Nasal cavity respiratory epithelium epithelial cell of viscerocranial mucosa (primary cell): Measurements from ENCODE around the gene SPDYE4. TPM values are rescaled to one million over a fixed set of nuclear protein-coding genes. Genes with fewer than 3 reads are reported as not detected.

Experiments used
- total RNA-seq: library from RNA; depleted of rRNA; stranded (reverse); fragments of >200 nt; gene quantifications from 2 replicates; pipeline ENCODE4 v1.2.3, GENCODE V29; 2014

The SPDYE4 gene, protein sequence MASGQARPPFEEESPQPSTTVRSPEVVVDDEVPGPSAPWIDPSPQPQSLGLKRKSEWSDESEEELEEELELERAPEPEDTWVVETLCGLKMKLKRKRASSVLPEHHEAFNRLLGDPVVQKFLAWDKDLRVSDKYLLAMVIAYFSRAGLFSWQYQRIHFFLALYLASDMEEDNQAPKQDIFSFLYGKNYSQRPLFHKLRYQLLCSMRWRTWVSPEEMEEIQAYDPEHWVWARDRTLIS
- total RNA-seq: not detected in 2 replicates

DNA sequence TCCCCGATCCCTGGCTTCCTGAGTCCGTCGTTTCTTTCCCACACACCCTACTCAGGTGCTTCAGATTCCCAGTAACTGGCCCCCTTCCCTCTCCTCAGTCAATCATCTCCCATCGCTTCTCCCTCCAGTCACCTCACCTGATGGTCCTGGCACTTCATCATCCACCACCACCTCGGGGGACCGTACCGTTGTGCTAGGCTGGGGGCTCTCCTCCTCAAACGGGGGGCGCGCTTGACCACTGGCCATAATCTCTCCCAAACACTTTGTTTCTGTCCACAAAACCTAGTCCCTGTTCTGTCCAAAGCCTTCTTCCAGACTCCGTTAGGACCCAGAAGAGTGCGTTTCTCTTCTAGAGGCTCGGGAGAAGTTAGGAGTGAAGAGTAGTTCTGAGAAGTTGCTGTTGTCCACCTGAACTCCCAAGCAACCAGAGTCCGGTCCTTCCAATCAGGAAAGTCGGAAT, at the start of gene SPDYE4:
SPDYE4 (minus strand) TSS at position 410 of the 460 bp plus-strand sequence; CDS start at position 246, 164 bp downstream.

DNA sequence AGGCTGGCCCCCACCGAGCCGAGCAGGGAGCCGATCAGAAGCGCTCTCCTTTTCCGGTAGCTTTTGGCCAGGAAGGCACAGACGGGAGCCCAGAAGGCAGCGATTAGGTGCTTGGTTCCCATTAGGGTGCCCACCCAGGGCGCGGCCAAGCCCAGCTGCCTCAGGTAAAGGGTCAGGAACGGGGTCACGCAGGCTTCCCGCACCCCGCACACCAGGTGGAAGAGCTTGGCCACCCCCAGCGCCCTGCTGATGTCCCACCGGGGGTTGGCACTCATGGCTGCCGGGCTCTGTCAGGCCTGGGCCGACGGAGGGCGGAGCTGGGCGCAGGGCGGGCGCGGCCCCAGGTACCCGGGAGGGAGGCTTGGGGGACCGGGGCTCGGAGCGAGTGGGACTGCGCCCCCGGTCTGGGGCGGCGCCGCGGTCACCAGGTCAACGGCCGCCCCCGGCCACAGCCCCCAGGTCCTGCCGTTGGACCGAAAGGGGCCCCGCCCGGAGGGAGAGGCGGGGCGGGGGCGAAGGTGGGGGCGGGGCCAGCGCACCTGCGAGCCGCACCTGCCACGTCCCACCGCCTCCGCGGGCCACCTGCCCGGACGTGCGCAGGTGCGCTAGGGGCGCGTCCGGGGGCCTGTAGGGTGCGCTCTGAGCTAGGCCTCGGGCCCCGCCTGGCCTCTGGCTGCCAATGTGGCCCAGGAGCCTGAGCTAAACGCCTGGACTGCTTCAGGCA, 40.7 kb upstream of the SPDYE4 start, which contains the start of gene MFSD6L:
MFSD6L (minus strand) TSS at position 520 of the 724 bp plus-strand sequence; CDS start at position 275, 245 bp downstream.

Other genes with a start within 250 kb of the SPDYE4 start
- 30.1 and 59.3 TPM in 2 replicates for gene MYH10, start 127.8 kb downstream of the SPDYE4 start, total RNA-seq
- gene CCDC42, start 13.7 kb downstream of the SPDYE4 start, total RNA-seq: not detected in 2 replicates
- under 0.01 and 0.07 TPM in 2 replicates for gene MFSD6L, start 40.8 kb upstream of the SPDYE4 start, total RNA-seq
- not detected in 2 replicates for gene PIK3R6, start 109.1 kb upstream of the SPDYE4 start, total RNA-seq
- 0.07 TPM in 1 of 2 replicates, not detected in the other for gene PIK3R5, start 207.2 kb upstream of the SPDYE4 start, total RNA-seq